Nephron progenitor cell (in vitro differentiated cells): Measurements from ENCODE around the gene ZNF516.
A peak's percentile ranks its signal among the peaks of the same experiment; 100 is the strongest.

Experiments used
- DNase-seq: peaks from one replicate; pipeline ENCODE4 v3.0.0; 2021
- H3K27ac Mint-ChIP-seq: 2 replicates; pipeline ENCODE4 v1.8.0; 2021; ENCODE audit warnings: mild to moderate bottlenecking, moderate library complexity, mixed read lengths
- H3K27me3 Mint-ChIP-seq: 2 replicates; pipeline ENCODE4 v1.8.0; 2021; ENCODE audit warnings: mild to moderate bottlenecking, low read depth, mixed read lengths; ENCODE audit not compliant: poor library complexity
- H3K36me3 Mint-ChIP-seq: 2 replicates; pipeline ENCODE4 v1.8.0; 2021; ENCODE audit warnings: low read depth, mixed read lengths
- H3K4me1 Mint-ChIP-seq: 2 replicates; pipeline ENCODE4 v1.8.0; 2021; ENCODE audit warnings: mixed read lengths
- H3K4me3 Mint-ChIP-seq: 2 replicates; pipeline ENCODE4 v1.8.0; 2021; ENCODE audit warnings: mild to moderate bottlenecking, moderate library complexity, mixed read lengths
- H3K9me3 Mint-ChIP-seq: 2 replicates; pipeline ENCODE4 v1.8.0; 2021; ENCODE audit warnings: mild to moderate bottlenecking, moderate library complexity, mixed read lengths
- CTCF ChIP-seq: fragments of 200-600 bp; sonication (generic); IDR thresholded peaks from 2 replicates; pipeline ENCODE4 v1.5.0; 2021; ENCODE audit warnings: antibody characterized with exemption

The ZNF516 gene

GRCh38 chr18:76443519-76444445, 51.3 kb downstream of the ZNF516 start:
- Mint-ChIP-seq H3K27ac (peak overlapping the region; percentile 90), H3K4me1 (peaks cover 79% of the 10 kb centered on the region)

GRCh38 chr18:76442413-76443171, 52.5 kb downstream of the ZNF516 start:
- H3K27me3 Mint-ChIP-seq, result no peaks in the 10 kb centered on the region
- H3K4me1 Mint-ChIP-seq, result peaks cover 79% of the 10 kb centered on the region
- no peak for DNase-seq
- H3K9me3 Mint-ChIP-seq, result no peaks in the 10 kb centered on the region
- no peak overlapping the region for H3K4me3 Mint-ChIP-seq
- peaks cover 52% of the 10 kb centered on the region for H3K36me3 Mint-ChIP-seq
- no peak for TF ChIP-seq CTCF
- H3K27ac Mint-ChIP-seq, result no peak overlapping the region

More at GRCh38 chr18:76443519-76444445, 51.3 kb downstream of the ZNF516 start:
- Mint-ChIP-seq H3K9me3 (no peaks in the 10 kb centered on the region), H3K36me3 (peaks cover 52% of the 10 kb centered on the region), H3K4me3 (no peak overlapping the region), H3K27me3 (no peaks in the 10 kb centered on the region)
- DNase-seq, result no peak
- no peak for TF ChIP-seq CTCF

- no peak overlapping the region for H3K4me3 Mint-ChIP-seq
- peaks cover 56% of the 10 kb centered on the region for H3K36me3 Mint-ChIP-seq
- TF ChIP-seq CTCF, result no peak
- peaks cover 79% of the 10 kb centered on the region for H3K4me1 Mint-ChIP-seq
- no peak for DNase-seq
- H3K9me3 Mint-ChIP-seq, result no peaks in the 10 kb centered on the region
- no peak overlapping the region for H3K27ac Mint-ChIP-seq
- no peaks in the 10 kb centered on the region for H3K27me3 Mint-ChIP-seq
Measured at GRCh38 chr18:76441668-76442412, 53.2 kb downstream of the ZNF516 start.

- DNase-seq, result no peak
- no peaks in the 10 kb centered on the region for H3K27me3 Mint-ChIP-seq
- H3K9me3 Mint-ChIP-seq, result no peaks in the 10 kb centered on the region
- H3K27ac Mint-ChIP-seq, result no peak overlapping the region
- H3K36me3 Mint-ChIP-seq, result peaks cover 63% of the 10 kb centered on the region
- TF ChIP-seq CTCF, result no peak
- no peak overlapping the region for H3K4me3 Mint-ChIP-seq
- peaks cover 79% of the 10 kb centered on the region for H3K4me1 Mint-ChIP-seq
Measured at GRCh38 chr18:76441002-76441667, 53.9 kb downstream of the ZNF516 start.

- H3K4me1 Mint-ChIP-seq, result peaks cover 70% of the 10 kb centered on the region
- no peak for DNase-seq
- H3K27ac Mint-ChIP-seq, result no peak overlapping the region
- no peak for TF ChIP-seq CTCF
- no peaks in the 10 kb centered on the region for H3K9me3 Mint-ChIP-seq
- no peaks in the 10 kb centered on the region for H3K27me3 Mint-ChIP-seq
- H3K4me3 Mint-ChIP-seq, result no peak overlapping the region
- peaks cover 83% of the 10 kb centered on the region for H3K36me3 Mint-ChIP-seq
Measured at GRCh38 chr18:76437910-76438309, 57.1 kb downstream of the ZNF516 start.
